Uterus (tissue), 4 donors: ENCODE results near the gene ADORA3. TPM values are rescaled to one million over a fixed set of nuclear protein-coding genes. Genes with fewer than 3 reads are reported as not detected.

Experiments
- DNase-seq, 2 donors: peaks; one replicate each; pipeline ENCODE4 v3.0.0-alpha.2; 2019 to 2020
- H3K27ac ChIP-seq, 2 donors: fragments of 200-600 bp; sonication (generic); 1 replicate in 1 of 2; 2 replicates in 1 of 2; pipeline ENCODE4 v1.5.1; 2016 to 2018
- H3K27me3 ChIP-seq, 2 donors: fragments of 200-600 bp; sonication (generic); one replicate each; pipeline ENCODE4 v1.5.1; 2018 to 2019; ENCODE audit warnings: control low read depth in 1 of 2
- H3K36me3 ChIP-seq, 2 donors: fragments of 200-600 bp; sonication (generic); one replicate each; pipeline ENCODE4 v1.5.1; 2019; ENCODE audit warnings: control low read depth in 1 of 2
- H3K4me1 ChIP-seq, 2 donors: fragments of 200-600 bp; sonication (generic); one replicate each; pipeline ENCODE4 v1.5.1; 2018 to 2019; ENCODE audit warnings: control low read depth in 1 of 2
- H3K4me3 ChIP-seq, 2 donors: fragments of 200-600 bp; sonication (generic); 1 replicate in 1 of 2; 2 replicates in 1 of 2; pipeline ENCODE4 v1.5.1; 2018 to 2019; ENCODE audit warnings: mild to moderate bottlenecking in 1 of 2
- H3K9me3 ChIP-seq, 2 donors: fragments of 200-600 bp; sonication (generic); one replicate each; pipeline ENCODE4 v1.5.1; 2019; ENCODE audit warnings: control low read depth in 1 of 2
- CTCF ChIP-seq, 4 experiments: fragments of 200-600 bp in 2 of 4; fragments of 450-650 bp in 2 of 4; sonication (generic) in 2 of 4; IDR thresholded peaks; one replicate each; pipeline ENCODE4 v1.5.1; 2016 to 2019; ENCODE audit warnings: antibody characterized with exemption in 4 of 4, mild to moderate bottlenecking in 2 of 4, moderate library complexity in 1 of 4
- POLR2A ChIP-seq, 2 donors: fragments of 450-650 bp; IDR thresholded peaks; one replicate each; pipeline ENCODE4 v1.6.1; 2016; ENCODE audit warnings: antibody characterized with exemption in 2 of 2, mild to moderate bottlenecking in 1 of 2, moderate library complexity in 1 of 2
- intact Hi-C: fragments of 100-400 bp; cut with DNase I; formaldehyde crosslinking; loops from one replicate; pipeline ENCODE4 v1.15.1; 2023; ENCODE audit warnings: low total_unique reads
- total RNA-seq, 4 donors: library from RNA; depleted of rRNA in 3 of 4; stranded (reverse); fragments of >200 nt in 3 of 4; gene quantifications; one replicate each; pipeline versions ENCODE4 v1.1.0 to v1.2.4, GENCODE V29; 2014 to 2023
- donor health status: DM: yes; HTN: yes; CAD: no.

Gene ADORA3
- total RNA-seq, 4 donors from 2014 or later = 0.59 to 13.6 (median 1.7) TPM

- Histone ChIP-seq H3K27ac (no peak overlapping the region), H3K9me3 (no peaks in the 10 kb centered on the region), H3K4me1 (no peaks in the 10 kb centered on the region), H3K36me3 (no peaks in the 10 kb centered on the region), H3K27me3 (no peaks in the 10 kb centered on the region), H3K4me3 (no peak overlapping the region)
- TF ChIP-seq POLR2A (IDR thresholded peaks at IDR 0.05) = no peak
- intact Hi-C loops = no loop called here
- DNase-seq = no peak
Observed at GRCh38 chr1:111489604-111490003, 13.8 kb downstream of the ADORA3 start.

GRCh38 chr1:111488669-111489068, 14.8 kb downstream of the ADORA3 start:
- DNase-seq = no peak
- intact Hi-C loops = no loop called here
- Histone ChIP-seq H3K27ac (no peak overlapping the region), H3K36me3 (no peaks in the 10 kb centered on the region), H3K27me3 (no peaks in the 10 kb centered on the region), H3K4me3 (no peak overlapping the region), H3K9me3 (no peaks in the 10 kb centered on the region), H3K4me1 (no peaks in the 10 kb centered on the region)
- TF ChIP-seq POLR2A (IDR thresholded peaks at IDR 0.05) = no peak
- no peak for TF ChIP-seq CTCF (IDR thresholded peaks at IDR 0.05)

GRCh38 chr1:111487133-111487532, 16.3 kb downstream of the ADORA3 start:
- no peaks in the 10 kb centered on the region for H3K36me3 ChIP-seq
- DNase-seq = no peak
- TF ChIP-seq POLR2A (IDR thresholded peaks at IDR 0.05) (no peak), CTCF (IDR thresholded peaks at IDR 0.05) (no peak)
- H3K4me1 ChIP-seq = no peaks in the 10 kb centered on the region
- no peaks in the 10 kb centered on the region for H3K27me3 ChIP-seq
- no peaks in the 10 kb centered on the region for H3K9me3 ChIP-seq
- intact Hi-C loops = no loop called here
- no peak overlapping the region for H3K4me3 ChIP-seq
- no peak overlapping the region for H3K27ac ChIP-seq

GRCh38 chr1:111486431-111486830, 17.0 kb downstream of the ADORA3 start:
- DNase-seq = no peak
- Histone ChIP-seq H3K9me3 (no peaks in the 10 kb centered on the region), H3K27me3 (no peaks in the 10 kb centered on the region), H3K27ac (no peak overlapping the region), H3K36me3 (no peaks in the 10 kb centered on the region), H3K4me1 (no peaks in the 10 kb centered on the region), H3K4me3 (no peak overlapping the region)
- intact Hi-C loops = no loop called here
- TF ChIP-seq POLR2A (IDR thresholded peaks at IDR 0.05) (no peak), CTCF (IDR thresholded peaks at IDR 0.05) (no peak)

GRCh38 chr1:111484391-111485026, 18.9 kb downstream of the ADORA3 start:
- Histone ChIP-seq H3K36me3 (no peaks in the 10 kb centered on the region), H3K27me3 (no peaks in the 10 kb centered on the region), H3K27ac (no peak overlapping the region), H3K4me3 (no peak overlapping the region), H3K9me3 (no peaks in the 10 kb centered on the region), H3K4me1 (no peaks in the 10 kb centered on the region)
- DNase-seq = no peak
- TF ChIP-seq CTCF (IDR thresholded peaks at IDR 0.05) (no peak), POLR2A (IDR thresholded peaks at IDR 0.05) (no peak)
- intact Hi-C loops = no loop called here

GRCh38 chr1:111483876-111484275, 19.6 kb downstream of the ADORA3 start:
- no peaks in the 10 kb centered on the region for H3K9me3 ChIP-seq
- TF ChIP-seq CTCF (IDR thresholded peaks at IDR 0.05) (no peak), POLR2A (IDR thresholded peaks at IDR 0.05) (no peak)
- H3K36me3 ChIP-seq = no peaks in the 10 kb centered on the region
- no peak overlapping the region for H3K4me3 ChIP-seq
- no peaks in the 10 kb centered on the region for H3K4me1 ChIP-seq
- H3K27me3 ChIP-seq = no peaks in the 10 kb centered on the region
- H3K27ac ChIP-seq = no peak overlapping the region
- intact Hi-C loops = no loop called here
- DNase-seq = no peak
